HepG2 (cell line): ENCODE results near the gene AMIGO1.

ENCODE experiments used
- KLF6 ChIP-seq: IDR thresholded peaks from 2 replicates; pipeline ENCODE4 v1.8.0; 2016; ENCODE audit warnings: missing biosample characterization, missing genetic modification reagents
- MTF1 ChIP-seq: sonication (generic); formaldehyde crosslinking; IDR thresholded peaks from 2 replicates; pipeline ENCODE4 v1.5.0; 2020; ENCODE audit warnings: missing genetic modification reagents
- MXI1 ChIP-seq: IDR thresholded peaks from 3 replicates; pipeline ENCODE4 v1.6.1; 2012; ENCODE audit warnings: low read depth, low read length, inconsistent platforms, borderline replicate concordance
- NPAS2 ChIP-seq: sonication (generic); formaldehyde crosslinking; IDR thresholded peaks from 2 replicates; pipeline ENCODE4 v1.8.0; 2022; ENCODE audit warnings: mild to moderate bottlenecking, missing genetic modification reagents, borderline replicate concordance
- POLR2A ChIP-seq, 2 experiments: IDR thresholded peaks; 2 replicates each; pipeline ENCODE4 v1.6.1; 2011; ENCODE audit warnings: low read depth in 2 of 2, low read length in 2 of 2, mild to moderate bottlenecking in 1 of 2, moderate library complexity in 1 of 2; ENCODE audit not compliant: insufficient read depth in 1 of 2
- SUZ12 ChIP-seq: fragments of 150-350 bp; IDR thresholded peaks from 2 replicates; pipeline ENCODE4 v1.6.1; 2014; ENCODE audit warnings: low read depth, low read length
- ZFP37 ChIP-seq: sonication (generic); formaldehyde crosslinking; IDR thresholded peaks from 2 replicates; pipeline ENCODE4 v1.4.0; 2020; ENCODE audit warnings: missing genetic modification reagents, borderline replicate concordance
- TF ChIP-seq, protein P1 (sequence below): sonication (generic); formaldehyde crosslinking; IDR thresholded peaks from 2 replicates; pipeline ENCODE4 v1.4.0; 2020; ENCODE audit warnings: missing genetic modification reagents
- TF ChIP-seq, protein P2 (sequence below): sonication (generic); formaldehyde crosslinking; IDR thresholded peaks from 2 replicates; pipeline ENCODE4 v1.4.0; 2020; ENCODE audit warnings: missing genetic modification reagents
- TF ChIP-seq, protein P3 (sequence below): sonication (generic); formaldehyde crosslinking; IDR thresholded peaks from 2 replicates; pipeline ENCODE4 v1.5.0; 2020; ENCODE audit warnings: missing genetic modification reagents
- TF ChIP-seq, protein P4 (sequence below): sonication (generic); formaldehyde crosslinking; IDR thresholded peaks from 2 replicates; pipeline ENCODE4 v1.4.0; 2020; ENCODE audit warnings: missing genetic modification reagents

DNA sequence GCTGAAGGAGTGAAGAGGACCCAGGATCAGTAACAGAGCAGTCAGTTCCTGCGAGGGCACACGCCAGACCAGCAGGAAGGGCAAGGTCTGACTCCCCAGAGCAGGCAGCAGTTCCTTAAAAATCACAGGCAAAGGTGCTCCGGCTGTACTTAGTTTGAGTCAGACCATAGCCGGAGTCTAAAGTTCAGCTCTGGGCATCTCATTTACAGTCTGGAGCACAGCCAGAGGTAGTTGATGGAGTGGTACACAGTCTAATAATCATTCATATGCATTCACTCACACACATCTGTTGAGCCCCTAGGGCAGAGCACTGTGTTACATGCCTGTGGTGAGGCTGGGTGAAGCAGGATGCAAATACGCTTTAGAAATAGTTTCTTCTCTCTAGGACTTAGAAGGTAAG lies 7.3 kb upstream of the AMIGO1 start:
- no peak for TF ChIP-seq MXI1
- TF ChIP-seq, protein P1, sequence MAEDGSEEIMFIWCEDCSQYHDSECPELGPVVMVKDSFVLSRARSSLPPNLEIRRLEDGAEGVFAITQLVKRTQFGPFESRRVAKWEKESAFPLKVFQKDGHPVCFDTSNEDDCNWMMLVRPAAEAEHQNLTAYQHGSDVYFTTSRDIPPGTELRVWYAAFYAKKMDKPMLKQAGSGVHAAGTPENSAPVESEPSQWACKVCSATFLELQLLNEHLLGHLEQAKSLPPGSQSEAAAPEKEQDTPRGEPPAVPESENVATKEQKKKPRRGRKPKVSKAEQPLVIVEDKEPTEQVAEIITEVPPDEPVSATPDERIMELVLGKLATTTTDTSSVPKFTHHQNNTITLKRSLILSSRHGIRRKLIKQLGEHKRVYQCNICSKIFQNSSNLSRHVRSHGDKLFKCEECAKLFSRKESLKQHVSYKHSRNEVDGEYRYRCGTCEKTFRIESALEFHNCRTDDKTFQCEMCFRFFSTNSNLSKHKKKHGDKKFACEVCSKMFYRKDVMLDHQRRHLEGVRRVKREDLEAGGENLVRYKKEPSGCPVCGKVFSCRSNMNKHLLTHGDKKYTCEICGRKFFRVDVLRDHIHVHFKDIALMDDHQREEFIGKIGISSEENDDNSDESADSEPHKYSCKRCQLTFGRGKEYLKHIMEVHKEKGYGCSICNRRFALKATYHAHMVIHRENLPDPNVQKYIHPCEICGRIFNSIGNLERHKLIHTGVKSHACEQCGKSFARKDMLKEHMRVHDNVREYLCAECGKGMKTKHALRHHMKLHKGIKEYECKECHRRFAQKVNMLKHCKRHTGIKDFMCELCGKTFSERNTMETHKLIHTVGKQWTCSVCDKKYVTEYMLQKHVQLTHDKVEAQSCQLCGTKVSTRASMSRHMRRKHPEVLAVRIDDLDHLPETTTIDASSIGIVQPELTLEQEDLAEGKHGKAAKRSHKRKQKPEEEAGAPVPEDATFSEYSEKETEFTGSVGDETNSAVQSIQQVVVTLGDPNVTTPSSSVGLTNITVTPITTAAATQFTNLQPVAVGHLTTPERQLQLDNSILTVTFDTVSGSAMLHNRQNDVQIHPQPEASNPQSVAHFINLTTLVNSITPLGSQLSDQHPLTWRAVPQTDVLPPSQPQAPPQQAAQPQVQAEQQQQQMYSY (CRISPR knock-in tag), result no peak
- TF ChIP-seq SUZ12, result no peak
- no peak for TF ChIP-seq KLF6 (CRISPR knock-in tag)
- no peak for TF ChIP-seq POLR2A (IDR thresholded peaks at IDR 0.05; ENCODE audit: insufficient read depth in 1 of 2, low read depth in 2 of 2, low read length in 2 of 2)
- TF ChIP-seq, protein P2, sequence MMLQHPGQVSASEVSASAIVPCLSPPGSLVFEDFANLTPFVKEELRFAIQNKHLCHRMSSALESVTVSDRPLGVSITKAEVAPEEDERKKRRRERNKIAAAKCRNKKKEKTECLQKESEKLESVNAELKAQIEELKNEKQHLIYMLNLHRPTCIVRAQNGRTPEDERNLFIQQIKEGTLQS (CRISPR knock-in tag), result no peak
- no peak for TF ChIP-seq ZFP37
- TF ChIP-seq, protein P3, sequence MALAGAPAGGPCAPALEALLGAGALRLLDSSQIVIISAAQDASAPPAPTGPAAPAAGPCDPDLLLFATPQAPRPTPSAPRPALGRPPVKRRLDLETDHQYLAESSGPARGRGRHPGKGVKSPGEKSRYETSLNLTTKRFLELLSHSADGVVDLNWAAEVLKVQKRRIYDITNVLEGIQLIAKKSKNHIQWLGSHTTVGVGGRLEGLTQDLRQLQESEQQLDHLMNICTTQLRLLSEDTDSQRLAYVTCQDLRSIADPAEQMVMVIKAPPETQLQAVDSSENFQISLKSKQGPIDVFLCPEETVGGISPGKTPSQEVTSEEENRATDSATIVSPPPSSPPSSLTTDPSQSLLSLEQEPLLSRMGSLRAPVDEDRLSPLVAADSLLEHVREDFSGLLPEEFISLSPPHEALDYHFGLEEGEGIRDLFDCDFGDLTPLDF, result no peak
- TF ChIP-seq, protein P4, sequence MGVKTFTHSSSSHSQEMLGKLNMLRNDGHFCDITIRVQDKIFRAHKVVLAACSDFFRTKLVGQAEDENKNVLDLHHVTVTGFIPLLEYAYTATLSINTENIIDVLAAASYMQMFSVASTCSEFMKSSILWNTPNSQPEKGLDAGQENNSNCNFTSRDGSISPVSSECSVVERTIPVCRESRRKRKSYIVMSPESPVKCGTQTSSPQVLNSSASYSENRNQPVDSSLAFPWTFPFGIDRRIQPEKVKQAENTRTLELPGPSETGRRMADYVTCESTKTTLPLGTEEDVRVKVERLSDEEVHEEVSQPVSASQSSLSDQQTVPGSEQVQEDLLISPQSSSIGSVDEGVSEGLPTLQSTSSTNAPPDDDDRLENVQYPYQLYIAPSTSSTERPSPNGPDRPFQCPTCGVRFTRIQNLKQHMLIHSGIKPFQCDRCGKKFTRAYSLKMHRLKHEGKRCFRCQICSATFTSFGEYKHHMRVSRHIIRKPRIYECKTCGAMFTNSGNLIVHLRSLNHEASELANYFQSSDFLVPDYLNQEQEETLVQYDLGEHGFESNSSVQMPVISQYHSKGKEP (CRISPR knock-in tag), result no peak
- no peak for TF ChIP-seq NPAS2 (CRISPR knock-in tag)
- no peak for TF ChIP-seq MTF1
